HCT116 (cell line): ENCODE measurements around the gene NDUFS4. TPM values are rescaled to one million over a fixed set of nuclear protein-coding genes. Genes with fewer than 3 reads are reported as not detected.

Experiments used
- total RNA-seq: library from RNA; stranded (reverse); gene quantifications from one replicate; pipeline ENCODE4 v1.2.1, GENCODE V29; 2021; ENCODE audit not compliant: unreplicated experiment

NDUFS4 gene
- total RNA-seq, 1 experiment from 2014 or later = 91.4 TPM

Other genes with a start within 250 kb of the NDUFS4 start
- gene FST, start 80.0 kb upstream of the NDUFS4 start, total RNA-seq = 0.34 TPM